Activated CD4-positive, CD25-positive, alpha-beta regulatory T cell treated with anti-CD3 and anti-CD28 coated beads, Interleukin-2, amount 50 U/mL, for 16 hours (primary cell): Measurements from ENCODE around the gene EFCAB12.
"Not testable (repeated sequence)": the region's sequence is repeated elsewhere in the genome, so short reads cannot be mapped to it uniquely, and the experiment has no call there.

Experiments used
- DNase-seq: peaks from one replicate; pipeline ENCODE4 v3.0.0-alpha.2; 2020; ENCODE audit warnings: low read depth, low spot score

Gene EFCAB12

DNA sequence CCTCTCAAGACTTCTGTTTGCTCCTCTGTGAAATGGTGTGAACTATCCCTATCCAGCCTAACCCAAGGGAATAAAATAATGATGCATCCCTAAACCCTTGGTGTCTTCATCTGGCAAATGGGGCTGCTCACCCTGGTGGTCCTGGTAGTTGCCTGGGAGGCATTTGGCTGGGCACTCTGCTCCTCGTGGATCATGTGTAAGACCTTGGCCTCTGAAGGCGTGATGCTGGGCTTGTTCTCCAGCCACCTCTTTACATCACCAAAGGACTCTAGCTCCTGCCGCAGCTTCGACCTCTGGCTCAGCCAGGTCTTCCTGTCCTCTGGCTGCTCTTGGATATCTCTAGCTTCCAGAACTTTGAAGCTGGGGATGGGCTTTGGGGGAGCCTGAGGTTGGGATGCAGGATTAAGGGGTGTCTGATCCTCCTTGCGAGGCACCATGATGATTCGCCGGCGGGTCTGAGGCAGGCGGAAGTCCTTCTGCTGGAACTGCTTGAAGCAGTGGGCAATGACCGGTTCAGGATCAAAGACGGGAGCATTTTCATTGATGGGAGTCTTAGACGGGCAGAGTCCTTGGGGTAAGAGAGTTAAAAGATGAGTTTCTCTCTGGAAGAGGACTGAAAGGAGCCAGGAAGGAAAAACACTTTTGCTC is 7.1 kb downstream of the EFCAB12 start:
- DNase-seq: no peak

GRCh38 chr3:129419476-129419875 is 9.0 kb downstream of the EFCAB12 start:
- no peak for DNase-seq

DNA sequence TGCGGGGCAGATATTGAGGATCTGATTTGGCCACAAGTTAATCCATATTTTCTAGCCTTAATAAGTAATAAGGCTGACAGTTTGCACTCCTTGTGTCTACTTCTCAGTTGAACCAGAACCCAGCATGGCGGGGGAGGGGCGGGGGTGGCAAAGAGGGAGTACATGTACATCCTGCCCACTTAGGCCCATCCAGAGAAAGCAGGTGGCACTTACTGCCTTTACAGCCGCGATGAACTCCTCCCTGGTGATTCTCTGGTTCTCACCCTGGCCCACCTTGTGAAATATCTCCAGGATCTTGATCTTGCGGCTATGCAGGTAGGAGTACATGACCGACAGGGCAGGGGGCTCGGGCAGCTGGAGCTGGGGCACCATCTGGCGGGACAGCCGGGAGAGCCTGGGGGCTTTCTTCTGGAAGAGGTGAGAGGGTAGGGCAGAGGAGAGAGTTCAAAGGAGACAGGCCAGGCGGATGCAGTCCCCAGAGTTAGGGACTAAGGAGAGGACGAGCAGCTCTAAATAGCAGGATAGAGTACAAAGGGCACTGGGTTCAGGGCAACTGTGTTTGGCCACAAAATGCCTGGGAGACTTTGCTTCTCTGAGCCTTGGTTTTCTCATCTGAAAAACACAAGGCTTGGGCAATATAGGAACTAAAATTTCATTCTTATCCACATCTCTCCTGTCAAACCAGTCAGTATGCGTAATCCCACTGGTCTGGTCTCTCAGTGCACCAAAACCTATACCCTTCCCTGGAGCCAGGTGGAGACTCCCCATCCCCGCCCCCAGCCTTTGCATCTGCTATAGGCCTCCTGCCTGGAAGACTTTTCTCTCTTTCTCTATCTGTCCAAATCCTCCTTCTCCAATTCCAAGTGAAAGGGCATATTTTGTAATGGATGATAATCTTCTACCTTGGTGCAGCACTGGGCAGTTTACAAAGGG is 10.1 kb downstream of the EFCAB12 start:
- no peak for DNase-seq

DNA sequence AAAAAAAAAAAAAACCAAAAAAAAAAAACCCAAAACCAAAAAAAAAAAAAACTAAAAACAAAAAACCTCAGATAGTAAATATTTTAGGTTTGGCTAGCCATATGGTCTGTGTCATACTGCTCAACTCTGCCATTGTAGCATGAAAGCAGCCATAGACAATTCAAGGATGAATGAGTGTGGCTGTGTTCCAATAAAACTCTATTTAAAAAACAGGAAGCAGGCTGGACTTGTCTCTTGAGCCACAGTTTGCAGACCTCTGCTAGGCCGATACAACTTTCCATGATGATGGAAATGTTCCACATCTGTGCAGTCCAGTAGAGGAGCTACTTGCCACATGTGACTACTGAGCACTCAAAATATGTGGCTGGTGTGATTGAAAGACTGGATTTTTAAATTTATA is 11.1 kb downstream of the EFCAB12 start:
- no peak for DNase-seq

GRCh38 chr3:129416415-129416814 is 12.0 kb downstream of the EFCAB12 start:
- DNase-seq: no peak

- no peak for DNase-seq
These were observed 12.6 kb downstream of the EFCAB12 start for GRCh38 chr3:129415830-129416229.

DNA sequence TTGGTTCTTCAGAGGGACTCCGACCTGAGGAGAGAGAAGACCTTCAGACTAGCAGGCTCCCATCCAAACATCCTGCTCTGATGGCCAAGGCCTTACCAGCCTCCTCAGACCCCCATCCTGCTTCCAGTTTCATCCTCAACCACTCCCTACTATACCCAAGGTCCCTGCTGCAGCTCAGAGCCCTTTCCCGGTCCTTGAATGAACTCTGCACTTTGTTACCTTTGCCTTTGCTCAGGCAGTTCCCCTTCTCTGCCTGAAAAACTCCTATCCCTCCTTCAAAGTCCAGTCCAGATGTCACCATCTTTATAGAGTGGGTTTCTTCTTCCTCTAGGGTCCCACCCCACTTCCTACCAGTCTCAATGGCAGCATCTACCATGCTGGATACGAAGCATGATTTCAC is 13.1 kb downstream of the EFCAB12 start:
- no peak for DNase-seq

- DNase-seq: no peak
These were observed 14.5 kb downstream of the EFCAB12 start for GRCh38 chr3:129413687-129414506.

DNA sequence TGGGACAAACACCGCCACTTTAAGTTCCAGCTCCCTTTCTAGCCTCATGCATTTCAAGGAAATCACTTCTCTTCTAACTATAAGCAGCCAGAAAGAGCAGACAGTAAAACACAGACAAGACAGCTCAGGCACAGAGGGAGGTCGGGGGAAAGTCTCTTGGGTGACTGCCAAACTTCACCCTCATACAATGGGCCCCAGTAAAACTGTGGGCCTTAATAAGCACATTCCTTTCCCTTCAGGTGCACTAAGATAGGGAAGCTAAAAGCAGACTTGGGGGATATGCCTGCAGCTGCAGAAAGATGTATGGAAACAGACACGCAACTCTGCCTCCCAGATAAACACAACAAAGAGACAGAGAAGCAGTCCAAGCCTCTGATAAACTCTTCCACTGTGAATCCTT is 15.2 kb downstream of the EFCAB12 start:
- DNase-seq: not testable (repeated sequence)

DNA sequence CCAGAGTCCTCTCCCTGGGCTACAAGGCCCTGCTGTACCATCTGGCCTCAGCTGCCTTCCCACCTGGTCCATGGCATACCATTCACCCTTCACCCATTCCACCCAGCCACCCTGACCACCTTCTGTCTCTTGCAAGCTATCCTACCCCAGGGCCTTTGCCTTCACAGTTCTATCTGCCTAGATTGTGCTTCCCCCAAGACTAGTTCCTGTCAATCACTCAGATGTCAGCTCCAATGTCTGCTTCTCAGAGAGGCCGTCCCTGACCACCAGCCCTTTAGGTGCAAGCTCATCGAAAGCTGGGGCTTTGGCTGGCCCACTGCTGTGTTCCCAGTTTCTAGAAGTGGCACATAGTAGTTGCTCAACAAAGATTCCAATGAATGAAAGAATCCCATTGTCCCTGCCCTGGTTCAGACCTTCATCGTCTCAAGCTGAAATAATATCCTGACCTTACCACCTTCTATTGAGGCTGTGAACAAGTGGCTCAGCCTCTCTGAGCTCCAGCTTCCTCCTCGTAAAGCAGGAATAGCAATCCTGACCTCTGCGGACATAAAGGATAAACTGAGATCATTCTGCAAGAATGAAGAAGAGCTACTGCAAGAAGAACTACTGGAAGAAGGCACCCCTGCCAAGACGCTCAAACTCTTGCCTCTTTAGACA is 15.8 kb downstream of the EFCAB12 start:
- DNase-seq: no peak

DNA sequence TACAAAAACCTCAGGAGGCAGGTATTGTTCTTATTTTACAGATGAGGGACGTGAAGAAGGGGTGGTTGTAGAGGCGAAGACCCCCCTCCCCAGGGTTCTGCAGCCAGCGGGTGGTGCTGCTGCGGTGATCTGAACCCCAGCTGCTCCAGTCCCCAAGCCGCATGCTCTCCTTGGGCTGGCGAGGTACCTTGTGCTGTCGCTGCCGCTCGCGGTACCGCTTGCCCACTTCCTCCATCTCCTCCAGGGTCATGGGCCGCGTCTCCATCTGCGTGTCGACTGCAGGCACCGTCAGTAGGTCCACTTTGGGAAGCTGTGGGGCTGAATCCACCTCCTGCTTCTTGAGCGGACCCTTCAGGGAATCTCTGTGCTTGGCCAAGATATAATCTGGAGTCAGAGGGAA is 17.5 kb downstream of the EFCAB12 start:
- DNase-seq: no peak

- DNase-seq: no peak
These were observed 18.9 kb downstream of the EFCAB12 start for GRCh38 chr3:129409541-129409940.

DNA sequence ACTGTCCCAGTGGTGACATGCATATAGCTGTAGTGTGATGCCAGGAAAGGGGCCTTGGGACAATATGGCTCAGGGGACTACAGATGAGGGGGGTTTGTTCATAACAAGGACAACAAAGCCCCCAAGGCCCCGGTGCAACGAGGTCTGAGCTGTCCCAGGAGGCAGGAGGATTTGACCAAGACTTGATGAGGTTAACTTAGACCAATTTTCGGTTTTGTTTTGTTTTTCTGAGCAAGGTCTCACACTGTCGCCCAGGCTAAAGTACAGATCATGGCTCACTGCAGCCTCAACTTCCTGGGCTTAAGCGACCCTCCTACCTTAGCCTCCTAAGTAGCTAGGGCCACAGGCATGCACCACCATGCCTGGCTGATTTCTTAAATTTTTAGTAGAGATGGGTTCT is 23.8 kb downstream of the EFCAB12 start:
- no peak for DNase-seq

- DNase-seq: no peak
These were observed 24.3 kb downstream of the EFCAB12 start for GRCh38 chr3:129404130-129404529.

GRCh38 chr3:129403450-129403849 is 25.0 kb downstream of the EFCAB12 start:
- no peak for DNase-seq

GRCh38 chr3:129402616-129403015 is 25.8 kb downstream of the EFCAB12 start:
- DNase-seq: no peak

DNA sequence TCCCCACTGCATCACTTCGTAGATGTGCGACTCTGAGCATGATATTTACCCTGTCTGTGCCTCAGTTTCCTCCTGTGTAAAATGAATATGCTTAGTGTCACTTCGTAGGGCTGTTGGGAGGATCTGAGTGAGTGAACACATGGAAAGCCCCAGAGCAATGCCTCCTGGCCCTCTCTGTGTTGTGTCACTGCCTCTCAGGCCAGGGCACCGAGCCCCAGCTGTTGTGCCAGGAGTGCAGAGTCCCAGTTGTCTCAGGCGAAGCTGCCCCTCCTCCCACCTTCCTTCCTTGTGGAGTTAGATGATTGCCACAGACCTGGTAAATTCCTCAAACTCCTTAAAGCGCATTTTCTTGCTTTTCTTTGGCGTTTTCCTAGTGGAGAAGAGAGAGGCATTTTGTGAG is 26.2 kb downstream of the EFCAB12 start:
- DNase-seq: no peak

DNA sequence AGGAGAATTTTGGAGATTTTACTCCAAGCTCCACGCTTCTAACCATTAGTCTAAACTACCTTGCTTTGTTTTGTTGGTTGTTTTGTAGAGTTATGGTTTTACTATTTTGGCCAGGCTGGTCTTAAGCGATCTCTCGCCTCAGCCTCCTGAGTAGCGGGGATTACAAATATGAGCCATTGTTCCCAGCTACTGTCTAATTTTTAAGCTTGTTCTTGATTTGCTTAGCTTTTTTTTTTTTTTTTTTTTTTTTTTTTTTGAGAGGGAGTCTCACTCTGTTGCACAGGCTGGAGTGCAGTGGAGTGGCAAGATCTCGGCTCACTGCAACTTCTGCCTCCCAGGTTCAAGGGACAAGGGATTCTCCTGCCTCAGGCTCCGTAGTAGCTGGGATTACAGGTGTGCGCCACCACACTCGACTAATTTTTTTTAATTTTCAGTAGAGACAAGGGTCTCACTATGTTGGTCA is 28.5 kb downstream of the EFCAB12 start:
- DNase-seq: no peak

DNA sequence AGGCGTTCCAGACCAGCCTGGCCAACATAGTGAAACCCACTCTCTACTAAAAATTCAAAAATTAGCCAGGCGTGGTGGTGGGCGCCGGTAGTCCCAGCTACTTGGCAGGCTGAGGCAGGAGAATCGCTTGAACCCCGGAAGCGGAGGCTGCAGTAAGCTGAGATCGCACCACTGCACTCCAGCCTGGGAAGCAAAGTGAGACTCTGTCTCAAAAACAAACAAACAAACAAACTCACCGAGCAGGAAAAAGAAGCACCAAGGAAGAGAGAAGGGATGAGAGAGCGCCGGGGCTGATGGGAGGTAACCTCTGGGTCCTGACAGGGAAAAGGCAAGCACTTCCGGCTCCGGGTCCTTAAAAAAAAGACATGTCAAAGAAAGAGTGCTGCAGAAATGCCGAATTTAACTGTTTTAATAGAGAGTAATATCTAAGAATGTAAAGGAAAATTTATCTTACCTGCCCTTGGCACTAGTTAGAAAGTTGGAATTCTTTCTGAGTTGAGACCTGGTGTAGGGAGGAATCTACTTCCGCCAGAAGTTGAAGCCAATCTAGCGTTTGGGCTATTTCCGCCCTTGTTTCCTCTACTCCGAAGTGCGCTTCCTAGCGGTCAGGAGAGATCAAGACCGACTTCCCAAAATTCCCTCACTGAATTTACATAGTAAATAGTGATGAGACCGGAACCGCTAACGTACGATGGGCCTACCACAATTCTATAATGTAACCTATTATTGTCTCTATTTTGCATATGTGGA is 29.1 kb downstream of the EFCAB12 start:
- DNase-seq: peak; percentile 60

DNA sequence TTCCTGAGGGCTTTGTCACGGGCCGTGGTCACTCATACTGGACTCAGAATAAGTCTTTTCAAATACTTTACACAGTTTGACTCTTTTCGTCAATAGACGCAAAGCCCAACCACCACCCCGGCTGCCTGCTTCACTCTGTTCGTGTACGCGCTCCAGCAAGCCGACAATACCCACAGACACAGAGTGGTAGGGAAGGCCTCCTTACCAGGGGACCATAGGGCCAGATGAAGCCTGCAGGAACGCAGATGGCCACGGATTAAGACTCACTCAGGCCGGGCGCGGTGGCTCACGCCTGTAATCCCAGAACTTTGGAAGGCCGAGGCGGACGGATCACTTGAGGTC is 29.7 kb downstream of the EFCAB12 start:
- no peak for DNase-seq
